Cardiac muscle cell (in vitro differentiated cells and primary cell): ENCODE measurements around the gene MYO3B. TPM values are rescaled to one million over a fixed set of nuclear protein-coding genes. Genes with fewer than 3 reads are reported as not detected.

Source experiments
- DNase-seq, 2 donors: peaks; one replicate each; pipeline versions ENCODE4 v3.0.0 to v3.0.0-alpha.2; 2010 to 2017; ENCODE audit warnings: low read depth in 1 of 2, low spot score in 1 of 2
- H3K27ac ChIP-seq: fragments of 200-600 bp; sonication (generic); 2 replicates; pipeline ENCODE4 v1.5.1; 2016
- H3K27me3 ChIP-seq: fragments of 200-600 bp; sonication (generic); 2 replicates; pipeline ENCODE4 v1.6.0; 2016; ENCODE audit warnings: control low read depth
- H3K36me3 ChIP-seq: fragments of 200-600 bp; sonication (generic); 2 replicates; pipeline ENCODE4 v1.5.1; 2016; ENCODE audit warnings: control low read depth
- H3K4me1 ChIP-seq: fragments of 200-600 bp; sonication (generic); 2 replicates; pipeline ENCODE4 v1.8.1; 2017; ENCODE audit warnings: low read depth, mild to moderate bottlenecking, mixed run types
- H3K4me3 ChIP-seq: fragments of 200-600 bp; sonication (generic); 2 replicates; pipeline ENCODE4 v1.5.1; 2016; ENCODE audit warnings: mild to moderate bottlenecking
- H3K9me3 ChIP-seq: fragments of 200-600 bp; sonication (generic); 2 replicates; pipeline ENCODE4 v1.5.1; 2017; ENCODE audit warnings: low read depth, mild to moderate bottlenecking, control low read depth
- CTCF ChIP-seq: IDR thresholded peaks from 2 replicates; pipeline ENCODE4 v1.5.1; 2012; ENCODE audit warnings: low read depth, mild to moderate bottlenecking, low read length
- polyA plus RNA-seq: library from polyadenylated mRNA; unstranded; fragments of >200 nt; fragmentation: Nextera tagmentation; extraction: Ambion mirVana; gene quantifications from 2 replicates; pipeline ENCODE4 v1.2.1, GENCODE V29; 2016
- total RNA-seq: library from RNA; depleted of rRNA; stranded (reverse); fragments of >200 nt; gene quantifications from 2 replicates; pipeline ENCODE4 v1.2.3, GENCODE V29; 2016

The MYO3B gene
- total and polyA plus RNA-seq, 2 experiments from 2014 or later = not detected

- Histone ChIP-seq H3K4me3 (no peak overlapping the region), H3K27me3 (peaks cover 78% of the 10 kb centered on the region), H3K27ac (no peak overlapping the region), H3K36me3 (no peaks in the 10 kb centered on the region), H3K4me1 (no peaks in the 10 kb centered on the region), H3K9me3 (no peaks in the 10 kb centered on the region)
- DNase-seq = no peak
- no peak for TF ChIP-seq CTCF
Measured at GRCh38 chr2:170162271-170162632, 15.7 kb upstream of the MYO3B start.

- DNase-seq = no peak
- H3K27me3 ChIP-seq = peaks cover 77% of the 10 kb centered on the region
- no peak overlapping the region for H3K4me3 ChIP-seq
- no peaks in the 10 kb centered on the region for H3K36me3 ChIP-seq
- TF ChIP-seq CTCF = no peak
- no peak overlapping the region for H3K27ac ChIP-seq
- no peaks in the 10 kb centered on the region for H3K9me3 ChIP-seq
- no peaks in the 10 kb centered on the region for H3K4me1 ChIP-seq
Measured at GRCh38 chr2:170163411-170164065, 14.4 kb upstream of the MYO3B start.

DNA sequence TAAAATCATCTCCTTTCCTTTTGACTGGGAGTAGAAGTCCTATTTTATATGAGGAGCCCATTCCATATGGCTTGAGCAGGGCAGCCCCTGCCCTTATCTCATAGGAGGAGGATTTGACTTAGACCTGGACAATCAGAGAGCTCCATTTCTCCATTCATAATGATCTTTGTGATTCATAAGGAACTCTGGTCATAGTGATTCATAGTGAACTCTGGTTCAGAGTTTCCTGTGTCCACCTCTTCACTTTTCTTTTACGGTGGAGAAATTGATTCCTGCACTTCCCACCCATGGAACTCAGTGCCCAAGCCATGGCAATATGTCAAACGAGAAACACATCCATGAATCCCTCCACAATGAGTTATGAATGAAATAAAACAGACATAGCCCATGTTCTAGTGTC is 12.8 kb upstream of the MYO3B start:
- no peaks in the 10 kb centered on the region for H3K36me3 ChIP-seq
- H3K27ac ChIP-seq = no peak overlapping the region
- H3K27me3 ChIP-seq = peaks cover 64% of the 10 kb centered on the region
- no peak for DNase-seq
- no peak for TF ChIP-seq CTCF
- no peaks in the 10 kb centered on the region for H3K9me3 ChIP-seq
- no peak overlapping the region for H3K4me3 ChIP-seq
- H3K4me1 ChIP-seq = no peaks in the 10 kb centered on the region

DNA sequence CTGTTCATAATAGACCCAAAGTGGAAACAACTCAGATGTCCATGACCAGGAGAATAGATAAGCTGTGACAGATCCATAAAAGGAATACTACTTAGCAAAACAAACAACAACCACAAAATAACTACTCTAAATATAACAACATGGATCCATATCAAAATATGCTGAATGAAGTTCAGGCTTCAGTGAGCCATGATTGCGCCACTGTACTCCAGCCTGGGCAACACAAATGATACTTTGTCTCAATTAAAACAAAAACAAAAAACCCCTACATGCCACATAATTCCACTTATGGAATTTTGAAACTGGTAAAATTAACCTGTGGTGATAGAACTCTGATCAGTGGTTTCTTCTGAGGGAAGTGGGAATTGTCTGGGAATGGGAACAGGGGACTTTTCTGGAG is 11.2 kb upstream of the MYO3B start:
- no peak for TF ChIP-seq CTCF
- Histone ChIP-seq H3K27ac (no peak overlapping the region), H3K4me3 (no peak overlapping the region), H3K36me3 (no peaks in the 10 kb centered on the region), H3K4me1 (no peaks in the 10 kb centered on the region), H3K27me3 (peaks cover 49% of the 10 kb centered on the region), H3K9me3 (no peaks in the 10 kb centered on the region)
- no peak for DNase-seq

DNA sequence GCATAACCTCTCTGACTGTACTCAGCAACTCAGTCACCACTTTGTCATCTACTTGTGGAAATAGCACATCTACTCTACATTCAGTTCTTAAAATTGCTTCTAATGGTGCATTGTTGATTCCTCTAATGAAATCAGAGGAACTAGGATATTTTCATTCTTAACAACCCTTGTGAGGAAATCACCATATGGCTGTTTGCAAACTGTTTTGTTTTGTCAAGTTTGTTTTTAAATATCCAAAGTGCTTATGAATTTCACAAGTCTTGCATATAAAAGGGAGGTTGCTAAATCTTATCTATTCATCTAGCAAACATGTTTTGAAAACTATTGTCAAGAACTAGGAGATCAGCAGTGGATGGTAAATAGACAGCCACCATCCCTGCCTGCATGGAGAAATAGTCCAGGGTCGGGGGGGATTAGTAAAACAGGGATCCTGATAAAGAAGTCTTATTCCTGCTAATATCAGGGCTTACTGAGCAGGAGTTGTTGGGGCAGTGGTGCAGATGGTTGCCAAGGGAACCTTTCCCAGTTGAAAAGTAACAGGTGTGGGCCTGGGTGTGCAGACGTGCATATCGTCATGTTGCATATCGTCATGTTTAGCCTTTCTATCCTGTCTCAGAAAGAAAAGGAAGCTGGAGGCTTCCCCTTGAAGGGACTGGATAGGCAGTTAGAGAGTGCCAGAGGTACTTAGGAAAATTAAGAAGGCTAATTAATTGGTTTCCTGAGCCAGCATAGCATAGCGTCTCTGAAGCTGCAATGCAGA is 7.5 kb upstream of the MYO3B start:
- Histone ChIP-seq H3K27ac (no peak overlapping the region), H3K9me3 (no peaks in the 10 kb centered on the region), H3K36me3 (no peaks in the 10 kb centered on the region), H3K27me3 (peaks cover 22% of the 10 kb centered on the region), H3K4me1 (no peaks in the 10 kb centered on the region), H3K4me3 (no peak overlapping the region)
- DNase-seq = no peak
- TF ChIP-seq CTCF = no peak
